ENCODE data around the gene NECAB2.

GRCh38 chr16:83933885-83934683 lies 34.0 kb upstream of the NECAB2 start:
- TF ChIP-seq CTCF (conservative IDR thresholded peaks at IDR 0.05 in 1 of 2, IDR thresholded peaks at IDR 0.05 in 1 of 2; ENCODE audit: low read depth in 1 of 2, low read length in 2 of 2) (no peak), EZH2 (IDR thresholded peaks at IDR 0.05; ENCODE audit: low read length, missing control alignments) (no peak)

Data from fibroblast of lung (primary cell).